GM12801 (cell line): Measurements from ENCODE around the gene ZNF184.

ENCODE experiments used
- TF ChIP-seq, protein P1 (sequence below): IDR thresholded peaks from one replicate; pipeline ENCODE4 v1.5.1; 2011; ENCODE audit warnings: control low read depth; ENCODE audit not compliant: insufficient read length; ENCODE audit errors: extremely low read depth

The ZNF184 gene

DNA sequence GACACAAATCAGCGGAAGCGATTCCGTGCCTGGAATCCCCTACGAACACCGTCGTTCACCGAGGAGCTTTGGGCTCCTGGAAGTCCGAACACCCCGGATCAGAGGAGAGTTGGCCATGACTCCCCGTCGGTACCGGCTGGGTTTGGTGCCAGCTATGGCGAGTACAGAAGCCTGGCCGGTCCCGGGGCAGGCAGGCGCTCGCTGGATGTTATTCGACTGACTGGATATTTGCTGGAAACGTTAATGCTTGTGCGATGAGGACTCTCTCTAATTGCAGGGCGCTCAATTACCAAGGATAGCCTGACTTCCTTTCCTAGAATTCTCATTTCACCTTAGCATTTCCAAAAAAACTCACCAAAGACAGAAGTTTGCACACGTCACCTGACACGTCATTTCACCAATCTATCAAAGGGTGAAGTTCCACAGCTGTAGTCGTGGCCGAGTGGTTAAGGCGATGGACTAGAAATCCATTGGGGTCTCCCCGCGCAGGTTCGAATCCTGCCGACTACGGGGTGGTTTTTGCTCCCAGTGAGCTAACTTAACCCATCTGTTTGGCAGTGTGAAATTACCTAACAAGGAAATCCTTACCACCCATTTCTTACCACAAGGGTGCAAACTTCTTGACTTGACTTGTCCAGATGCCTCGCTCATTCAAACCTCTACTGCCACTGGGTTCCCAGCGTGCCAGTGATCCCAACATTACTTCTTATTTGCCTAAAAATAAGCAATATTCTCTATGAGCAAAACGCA, 22.7 kb upstream of the ZNF184 start:
- TF ChIP-seq, protein P1, sequence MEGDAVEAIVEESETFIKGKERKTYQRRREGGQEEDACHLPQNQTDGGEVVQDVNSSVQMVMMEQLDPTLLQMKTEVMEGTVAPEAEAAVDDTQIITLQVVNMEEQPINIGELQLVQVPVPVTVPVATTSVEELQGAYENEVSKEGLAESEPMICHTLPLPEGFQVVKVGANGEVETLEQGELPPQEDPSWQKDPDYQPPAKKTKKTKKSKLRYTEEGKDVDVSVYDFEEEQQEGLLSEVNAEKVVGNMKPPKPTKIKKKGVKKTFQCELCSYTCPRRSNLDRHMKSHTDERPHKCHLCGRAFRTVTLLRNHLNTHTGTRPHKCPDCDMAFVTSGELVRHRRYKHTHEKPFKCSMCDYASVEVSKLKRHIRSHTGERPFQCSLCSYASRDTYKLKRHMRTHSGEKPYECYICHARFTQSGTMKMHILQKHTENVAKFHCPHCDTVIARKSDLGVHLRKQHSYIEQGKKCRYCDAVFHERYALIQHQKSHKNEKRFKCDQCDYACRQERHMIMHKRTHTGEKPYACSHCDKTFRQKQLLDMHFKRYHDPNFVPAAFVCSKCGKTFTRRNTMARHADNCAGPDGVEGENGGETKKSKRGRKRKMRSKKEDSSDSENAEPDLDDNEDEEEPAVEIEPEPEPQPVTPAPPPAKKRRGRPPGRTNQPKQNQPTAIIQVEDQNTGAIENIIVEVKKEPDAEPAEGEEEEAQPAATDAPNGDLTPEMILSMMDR, result no peak

DNA sequence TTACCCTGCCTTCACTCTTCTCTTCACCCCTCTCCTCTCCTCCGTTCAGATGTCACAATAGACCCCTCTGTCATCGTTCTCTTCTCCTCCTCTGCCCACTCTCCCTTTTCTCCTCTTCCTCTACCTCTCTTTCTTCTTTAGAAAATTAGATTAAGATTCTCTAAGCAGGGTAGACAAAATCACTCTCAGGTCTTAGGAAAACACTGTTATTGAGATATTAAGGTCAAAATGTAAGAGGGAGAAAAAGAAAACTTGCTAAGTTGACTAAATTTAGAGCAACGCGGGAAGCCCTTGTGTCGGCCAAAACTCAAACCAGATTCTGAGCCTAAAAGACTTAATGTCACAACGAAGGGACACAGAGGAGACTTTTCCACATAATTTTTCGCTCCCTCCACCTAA, 22.1 kb upstream of the ZNF184 start:
- TF ChIP-seq, protein P1, result no peak

DNA sequence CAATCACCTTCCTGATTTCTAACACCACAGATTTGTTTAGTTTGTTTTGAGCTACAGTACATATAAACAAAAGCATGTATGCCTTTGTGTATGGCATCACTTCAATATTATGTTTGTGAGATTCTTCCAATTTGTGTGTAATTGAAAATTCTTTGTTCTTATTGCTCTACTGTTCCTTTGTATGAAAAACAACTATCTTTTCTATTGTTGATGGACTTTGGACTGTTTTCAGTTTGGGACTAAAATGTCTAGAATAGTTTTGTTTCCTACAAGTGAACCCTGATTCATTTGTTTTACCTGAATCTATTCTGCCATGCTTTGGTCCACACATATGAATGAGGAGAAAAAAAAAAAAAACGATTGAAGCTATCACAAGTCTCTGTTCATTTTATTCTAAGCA, 21.2 kb upstream of the ZNF184 start:
- TF ChIP-seq, protein P1, result no peak

DNA sequence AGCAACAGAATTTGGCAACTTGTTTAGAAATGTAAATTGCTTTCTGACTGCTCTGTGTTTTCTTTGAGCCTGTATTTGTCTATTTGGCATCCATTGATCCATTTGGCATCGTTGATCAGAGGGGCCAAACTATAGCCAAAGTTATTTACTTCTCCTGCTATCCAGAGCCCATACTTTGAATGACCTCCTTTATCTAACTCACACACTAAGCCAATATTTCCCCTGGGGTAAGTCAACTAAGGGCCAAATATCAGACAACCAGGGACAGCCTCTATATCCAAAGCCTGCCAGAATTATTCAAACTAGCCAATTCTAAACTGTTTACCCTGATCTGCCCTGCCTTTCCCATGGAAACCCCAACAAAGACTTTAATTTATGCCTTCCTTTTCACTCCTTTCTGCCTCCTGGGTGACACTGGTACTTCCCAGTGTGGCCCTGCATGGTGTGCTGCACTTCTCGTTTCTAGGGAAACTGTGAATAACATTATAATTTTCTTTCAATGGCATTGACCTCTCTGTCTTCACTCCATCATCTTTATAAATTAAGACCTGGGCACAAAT, 19.8 kb upstream of the ZNF184 start:
- TF ChIP-seq, protein P1, result no peak

DNA sequence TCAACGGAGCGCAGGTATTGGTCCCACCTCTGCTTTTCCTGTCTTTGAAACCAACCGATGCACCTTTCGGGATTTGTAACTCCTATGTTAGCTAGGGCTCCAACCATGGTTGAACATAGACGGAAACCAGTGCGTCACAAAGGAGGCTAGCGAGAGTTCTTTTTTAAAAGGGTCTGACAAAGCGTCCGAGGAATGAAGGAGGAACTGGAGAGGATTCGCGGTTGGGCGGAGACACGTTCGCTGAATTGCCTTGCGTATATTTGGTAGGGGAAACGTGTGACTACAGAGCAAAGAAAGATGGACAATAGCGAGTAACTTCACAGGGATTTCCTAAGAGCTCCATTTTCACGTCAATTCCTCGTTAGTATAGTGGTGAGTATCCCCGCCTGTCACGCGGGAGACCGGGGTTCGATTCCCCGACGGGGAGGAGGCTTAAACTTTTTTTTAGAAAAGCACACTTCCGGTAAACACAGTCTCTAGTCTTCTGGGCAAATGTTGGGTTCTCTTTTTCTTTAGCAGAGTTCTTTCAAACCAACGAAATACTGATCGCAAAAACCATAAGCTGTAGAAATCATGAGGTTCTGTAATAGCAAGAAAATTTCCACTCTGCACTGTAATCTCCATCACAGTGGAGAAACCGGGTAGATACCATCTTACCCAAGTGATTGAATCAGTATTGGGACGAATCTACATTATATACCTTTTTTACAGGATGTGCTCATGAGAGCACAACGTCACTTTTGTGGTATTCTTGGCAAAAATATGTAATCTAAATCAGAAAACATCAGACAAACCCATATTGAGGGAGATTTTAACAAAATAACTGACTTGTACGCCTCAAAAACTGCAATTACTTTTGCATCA, 6.6 kb upstream of the ZNF184 start:
- TF ChIP-seq, protein P1, result no peak

DNA sequence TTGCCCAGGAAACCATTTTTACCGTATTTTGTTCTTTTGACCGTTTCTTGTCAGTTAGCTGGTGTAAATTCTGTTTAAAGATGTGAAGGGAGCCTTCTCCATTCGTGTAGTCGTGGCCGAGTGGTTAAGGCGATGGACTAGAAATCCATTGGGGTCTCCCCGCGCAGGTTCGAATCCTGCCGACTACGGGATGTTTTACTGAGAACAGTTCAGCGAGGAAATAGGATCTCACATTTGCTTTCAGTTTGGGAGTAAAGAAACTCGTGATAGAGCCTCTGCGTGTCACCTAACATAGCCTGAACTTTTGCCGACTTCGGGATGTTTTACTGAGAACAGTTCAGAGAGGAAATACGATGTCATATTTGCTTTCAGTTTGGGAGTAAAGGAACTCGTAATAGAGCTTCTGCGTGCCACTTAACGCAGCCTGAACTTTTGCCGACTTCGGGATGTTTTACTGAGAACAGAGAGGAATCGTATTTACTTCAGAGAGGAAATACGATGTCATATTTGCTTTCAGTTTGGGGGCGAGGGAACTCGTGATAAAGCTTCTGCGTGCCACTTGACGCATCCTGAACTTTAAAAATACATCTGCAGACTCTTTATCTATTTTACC, 5.9 kb upstream of the ZNF184 start:
- TF ChIP-seq, protein P1, result no peak

DNA sequence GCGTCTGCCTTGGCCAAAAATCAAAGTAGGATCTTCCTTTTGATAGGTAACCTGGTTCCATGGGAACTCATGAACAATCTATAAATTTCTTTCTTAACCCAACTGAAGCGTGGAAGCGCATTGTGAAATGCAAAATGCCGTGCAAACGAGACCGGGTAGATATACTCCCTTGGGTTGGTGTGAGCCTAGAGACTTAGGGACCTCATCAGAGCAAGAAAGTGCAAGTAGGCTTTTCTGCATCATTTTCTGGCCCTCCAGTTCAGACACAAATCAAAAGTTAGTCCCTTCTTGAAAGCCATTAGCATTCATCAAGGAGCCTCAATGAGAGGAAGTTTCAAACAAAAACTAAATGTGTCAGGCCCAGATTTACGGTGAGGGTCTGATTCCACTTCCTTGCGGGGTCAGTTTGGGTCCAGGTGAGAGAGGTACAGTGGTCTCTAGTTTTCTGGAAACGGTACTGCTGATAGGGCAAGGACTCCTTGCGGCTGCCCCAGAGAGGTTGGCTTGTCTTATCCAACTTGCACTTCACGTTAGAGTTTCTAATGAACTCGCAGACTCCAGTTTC, 5.3 kb upstream of the ZNF184 start:
- TF ChIP-seq, protein P1, result no peak
